Stimulated activated CD8-positive, alpha-beta memory T cell treated with anti-CD3 and anti-CD28 coated beads, Interleukin-7, amount 100 ng/mL, for 24 hours (primary cell): ENCODE measurements around the gene ZNF189.

Experiments
- DNase-seq: peaks from one replicate; pipeline ENCODE4 v3.0.0-alpha.2; 2020; ENCODE audit warnings: low read depth

Gene ZNF189

GRCh38 chr9:101398068-101398929, at the start of gene ZNF189, which contains the start of gene MRPL50:
Gene ZNF189 (plus strand): TSS chr9:101398851. CDS start chr9:101399157, 306 bp downstream.
Gene MRPL50 (minus strand): TSS chr9:101398618. CDS start chr9:101398592, 26 bp downstream.
- peak; percentile 92 for DNase-seq

- no peak for DNase-seq
Observed at GRCh38 chr9:101350285-101350684, 48.4 kb upstream of the ZNF189 start.

GRCh38 chr9:101352892-101353463, 45.7 kb upstream of the ZNF189 start:
- no peak for DNase-seq

- no peak for DNase-seq
Observed at GRCh38 chr9:101353683-101354082, 45.0 kb upstream of the ZNF189 start.

- no peak for DNase-seq
Observed at GRCh38 chr9:101354143-101354764, 44.4 kb upstream of the ZNF189 start.

GRCh38 chr9:101354765-101355708, 43.6 kb upstream of the ZNF189 start:
- DNase-seq: no peak

- DNase-seq: no peak
Observed at GRCh38 chr9:101356619-101357018, 42.0 kb upstream of the ZNF189 start.

GRCh38 chr9:101359679-101360078, 39.0 kb upstream of the ZNF189 start:
- no peak for DNase-seq

GRCh38 chr9:101360647-101361046, 38.0 kb upstream of the ZNF189 start:
- no peak for DNase-seq

GRCh38 chr9:101362450-101362849, 36.2 kb upstream of the ZNF189 start:
- no peak for DNase-seq

- DNase-seq: no peak
Observed at GRCh38 chr9:101365181-101365580, 33.5 kb upstream of the ZNF189 start.

- no peak for DNase-seq
Observed at GRCh38 chr9:101366038-101366756, 32.5 kb upstream of the ZNF189 start.

- no peak for DNase-seq
Observed at GRCh38 chr9:101367323-101367722, 31.3 kb upstream of the ZNF189 start.

- no peak for DNase-seq
Observed at GRCh38 chr9:101369286-101369685, 29.4 kb upstream of the ZNF189 start.

GRCh38 chr9:101369884-101370531, 28.6 kb upstream of the ZNF189 start:
- DNase-seq: no peak

GRCh38 chr9:101371813-101372212, 26.8 kb upstream of the ZNF189 start:
- no peak for DNase-seq

- no peak for DNase-seq
Observed at GRCh38 chr9:101372327-101373118, 26.1 kb upstream of the ZNF189 start.

- no peak for DNase-seq
Observed at GRCh38 chr9:101375546-101375945, 23.1 kb upstream of the ZNF189 start.

GRCh38 chr9:101376111-101376848, 22.4 kb upstream of the ZNF189 start:
- no peak for DNase-seq
